Stimulated activated CD4-positive, alpha-beta T cell treated with anti-CD3 and anti-CD28 coated beads, Interleukin-1b, Interleukin-23, amount 100 ng/mL, for 4 hours (primary cell): ENCODE measurements around the gene CMC2.

Source experiments
- DNase-seq, 2 donors: peaks; one replicate each; pipeline ENCODE4 v3.0.0-alpha.2; 2020; ENCODE audit warnings: low read depth in 2 of 2

Gene CMC2

DNA sequence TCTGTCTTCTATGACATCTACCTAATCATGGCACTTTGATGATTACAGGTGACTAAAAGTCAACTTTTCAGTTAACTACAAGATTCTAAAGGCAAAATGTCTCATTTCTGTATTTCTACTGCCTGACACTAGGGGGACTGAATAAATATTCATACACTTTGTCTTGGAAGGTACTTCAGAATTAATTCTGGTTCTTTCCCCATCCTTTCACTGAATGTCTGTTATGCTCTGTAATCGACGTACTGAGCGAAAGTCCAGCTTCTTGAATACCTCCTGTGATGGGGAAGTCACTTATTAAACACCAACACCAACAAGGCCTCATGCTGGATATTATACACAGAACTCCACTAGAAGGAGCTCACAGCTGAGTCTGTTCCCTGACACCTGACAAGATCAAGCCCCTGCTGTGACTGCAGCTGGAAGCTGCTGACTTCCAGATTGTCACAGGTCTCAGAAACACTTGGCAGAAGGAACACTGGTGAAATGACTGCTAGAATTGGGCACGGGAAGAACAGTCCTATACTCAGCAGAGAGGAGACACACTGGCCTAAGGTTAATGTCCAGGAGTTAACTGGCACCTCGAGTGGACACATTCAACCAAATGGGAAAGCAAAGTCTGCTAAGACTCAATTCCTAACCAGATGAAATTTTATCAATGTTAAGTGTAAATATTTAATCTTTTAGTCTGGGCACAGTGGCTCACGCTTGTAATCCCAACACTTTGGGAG lies 31.9 kb downstream of the CMC2 start:
- DNase-seq, result no peak

DNA sequence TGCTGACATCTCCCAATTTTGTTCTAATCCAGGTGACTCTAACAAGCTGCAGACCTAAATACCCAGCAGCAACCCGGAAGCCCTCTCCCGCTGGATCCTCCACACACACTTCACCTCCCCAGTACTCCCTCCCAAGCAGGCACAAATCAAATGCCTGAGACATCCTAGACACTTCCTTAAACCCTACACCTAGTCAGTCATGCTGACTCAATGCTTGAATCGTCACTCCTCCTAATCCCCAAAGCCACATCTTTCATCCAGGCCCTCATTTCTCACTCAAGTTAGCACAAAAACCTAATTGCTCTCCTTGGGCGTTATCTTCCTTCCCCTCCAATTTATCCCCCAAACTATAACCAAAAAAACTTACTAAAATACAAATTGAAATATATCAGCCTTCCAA lies 32.7 kb downstream of the CMC2 start:
- DNase-seq, result no peak

DNA sequence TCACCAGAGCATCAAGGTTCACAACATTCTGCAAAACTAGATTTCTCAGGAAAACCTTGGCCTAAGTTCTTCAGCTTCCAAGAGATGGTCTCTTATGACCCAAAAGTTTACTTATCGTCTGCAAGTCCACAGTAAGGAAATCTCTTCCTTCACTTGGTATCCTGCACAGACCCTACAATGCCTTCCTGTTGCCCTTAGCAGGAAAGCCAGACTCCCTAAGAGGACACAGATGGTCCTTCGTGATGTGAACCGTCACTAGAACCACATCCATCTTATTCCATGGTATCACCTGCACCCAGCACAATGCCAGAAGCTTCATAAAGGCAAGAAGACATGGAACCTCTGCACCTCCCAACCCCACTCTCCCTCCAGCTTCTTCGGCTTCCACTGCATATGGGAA lies 34.1 kb downstream of the CMC2 start:
- DNase-seq, result no peak

DNA sequence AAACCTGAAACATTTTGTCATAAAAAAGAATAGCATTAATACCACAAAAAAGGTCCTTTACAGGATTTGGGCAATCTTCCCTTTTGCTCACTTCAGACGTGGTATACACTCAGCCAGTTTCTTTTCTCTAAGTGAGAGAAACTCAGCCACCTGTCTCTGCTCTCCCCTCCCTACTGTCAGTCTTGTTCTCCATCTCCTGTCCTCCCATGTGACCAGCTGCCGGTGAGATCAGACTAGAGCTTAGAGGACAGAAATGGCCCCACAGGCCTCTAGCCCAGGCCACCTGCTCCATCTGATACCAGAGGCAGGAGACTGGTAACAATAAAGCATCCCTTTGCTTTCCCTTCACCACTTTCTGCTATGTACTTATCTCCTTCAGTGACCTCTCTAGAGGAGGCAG lies 34.9 kb downstream of the CMC2 start:
- no peak for DNase-seq

DNA sequence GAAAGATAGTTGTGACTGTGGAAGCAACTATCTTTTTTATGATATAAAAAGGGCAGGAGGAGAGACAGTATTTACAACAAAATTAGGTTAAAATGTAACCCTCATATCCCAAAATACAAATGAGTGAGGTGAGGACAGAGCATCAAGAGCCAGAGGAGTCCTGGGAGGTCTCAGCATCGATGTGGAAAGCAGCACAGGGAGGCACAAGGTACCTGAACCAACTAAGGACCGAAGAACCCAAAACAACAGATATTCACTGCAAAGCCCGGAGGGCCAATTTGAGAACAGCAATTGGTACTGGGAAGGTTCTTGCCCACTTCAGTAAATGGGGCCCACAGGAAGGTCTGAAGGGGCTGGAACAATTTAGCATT lies 37.6 kb downstream of the CMC2 start:
- DNase-seq, result no peak

DNA sequence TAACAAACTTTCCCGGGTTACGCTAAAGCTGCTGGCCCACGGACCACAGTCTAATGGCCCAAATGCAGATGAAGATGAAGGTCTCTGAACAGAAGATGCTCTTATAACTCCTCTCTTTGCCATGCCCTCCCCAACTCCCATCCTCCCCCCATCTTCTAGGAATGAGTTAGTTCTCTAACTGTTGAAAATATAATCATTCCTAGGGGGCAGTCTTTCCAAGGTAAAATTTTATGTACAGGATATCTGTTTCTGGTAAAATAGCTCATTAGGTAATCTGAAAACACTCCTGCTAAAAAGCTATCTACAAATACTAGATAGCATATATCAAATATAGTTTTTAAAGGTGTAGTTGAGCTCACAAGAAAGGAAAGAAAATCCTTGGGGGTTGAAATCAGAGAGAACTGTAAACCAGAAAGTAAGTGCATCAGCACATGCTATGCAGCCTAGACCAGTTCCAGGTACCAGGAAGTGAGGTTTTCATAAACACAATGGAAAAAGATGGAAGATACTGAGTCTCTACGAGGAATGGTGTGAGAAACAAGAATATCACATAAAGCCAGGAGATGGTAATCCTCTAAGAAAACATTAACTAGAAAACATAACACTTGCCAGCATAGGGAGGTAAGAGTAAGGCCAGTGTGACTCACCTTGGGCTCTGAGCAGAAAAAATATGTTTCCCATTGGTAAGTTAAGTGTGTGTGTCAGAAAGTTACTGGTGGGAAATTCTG lies 38.1 kb downstream of the CMC2 start:
- no peak for DNase-seq

DNA sequence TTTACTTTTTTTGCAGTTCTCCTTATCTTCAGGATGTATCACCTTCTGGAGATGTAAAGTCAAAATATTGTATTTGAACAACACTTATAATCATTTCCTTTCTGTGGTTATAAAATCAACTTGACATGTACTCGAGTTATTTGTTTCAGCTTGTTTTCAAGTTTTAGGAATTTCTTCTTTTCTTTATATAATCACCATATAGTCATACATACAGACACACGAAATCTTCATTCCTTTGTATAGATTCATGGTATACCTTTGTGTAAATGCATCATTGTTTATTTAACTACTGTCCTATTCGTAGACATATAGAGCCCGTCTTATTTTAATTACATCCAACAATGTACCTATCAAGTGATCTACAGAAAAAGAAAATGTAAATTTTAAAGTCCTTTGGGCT lies 40.1 kb downstream of the CMC2 start:
- no peak for DNase-seq

DNA sequence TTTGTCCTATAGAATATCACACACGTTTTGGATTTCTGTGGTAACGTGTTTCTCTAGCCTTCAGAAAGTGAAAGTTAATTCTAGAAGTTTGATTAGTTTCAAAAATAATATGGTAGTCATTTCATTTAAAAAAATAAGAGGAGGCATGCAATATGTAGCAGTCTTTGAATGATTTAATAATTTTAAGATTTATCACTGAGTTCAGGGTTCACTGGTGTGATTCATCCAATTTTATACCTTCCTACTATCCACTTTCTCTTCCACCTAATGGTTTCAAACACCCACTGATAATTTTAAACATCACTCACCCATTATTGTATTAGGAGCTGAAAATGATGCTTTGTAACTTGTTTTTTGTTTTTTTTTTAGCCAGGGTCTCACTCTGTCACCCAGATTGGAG lies 42.3 kb downstream of the CMC2 start:
- no peak for DNase-seq

DNA sequence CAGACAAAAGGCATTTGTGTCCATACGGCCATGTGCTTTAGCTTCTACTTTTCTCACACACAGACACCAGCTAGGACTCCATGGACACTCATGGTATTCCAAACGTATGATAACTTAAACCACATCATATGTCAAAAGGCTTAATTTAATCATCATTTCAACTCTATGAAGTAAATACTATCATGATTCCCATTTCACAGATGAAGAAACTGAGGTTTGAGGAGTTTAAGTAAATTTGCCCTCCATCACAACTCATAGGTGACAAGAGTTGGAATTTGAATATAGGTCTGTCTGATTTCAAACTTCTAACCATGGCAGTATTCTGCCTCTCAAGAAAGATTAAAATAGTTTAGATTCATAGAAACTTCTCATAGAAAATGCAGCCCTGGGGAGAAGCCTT lies 43.8 kb downstream of the CMC2 start:
- DNase-seq, result no peak

DNA sequence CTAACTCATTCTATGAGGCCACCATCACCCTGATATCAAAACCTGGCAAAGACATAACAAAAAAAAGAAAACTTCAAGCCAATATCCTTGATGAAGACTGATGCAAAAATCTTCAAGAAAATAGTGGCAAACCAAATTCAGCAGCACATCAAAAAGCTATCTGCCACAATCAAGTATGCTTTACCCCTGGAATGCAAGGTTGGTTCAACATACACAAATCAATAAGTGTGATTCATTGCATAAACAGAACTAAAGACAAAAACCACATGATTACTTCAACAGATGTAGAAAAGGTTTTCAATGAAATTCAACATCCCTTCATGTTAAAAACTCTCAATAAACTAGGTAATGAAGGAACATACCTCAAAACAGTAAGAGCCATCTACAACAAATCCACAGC lies 48.4 kb downstream of the CMC2 start:
- no peak for DNase-seq

DNA sequence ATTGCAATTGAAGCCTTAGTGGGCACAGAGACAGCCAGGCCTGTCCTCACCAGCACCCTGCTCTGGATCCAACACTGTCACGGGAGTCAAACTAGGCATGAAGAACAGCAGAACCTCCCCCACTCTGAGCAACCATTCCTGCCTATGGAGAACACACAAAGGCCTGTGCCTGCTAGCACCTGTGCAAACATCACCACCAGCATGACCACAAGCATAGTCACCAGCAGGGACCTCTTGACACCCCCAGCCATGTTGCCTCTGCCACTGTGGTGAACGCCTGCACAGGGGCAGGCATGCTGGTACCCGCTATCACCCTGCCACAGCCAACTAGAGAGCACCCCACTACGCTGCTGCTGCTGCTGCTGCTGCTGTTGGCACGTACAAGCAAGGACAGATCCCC lies 51.7 kb downstream of the CMC2 start:
- no peak for DNase-seq

DNA sequence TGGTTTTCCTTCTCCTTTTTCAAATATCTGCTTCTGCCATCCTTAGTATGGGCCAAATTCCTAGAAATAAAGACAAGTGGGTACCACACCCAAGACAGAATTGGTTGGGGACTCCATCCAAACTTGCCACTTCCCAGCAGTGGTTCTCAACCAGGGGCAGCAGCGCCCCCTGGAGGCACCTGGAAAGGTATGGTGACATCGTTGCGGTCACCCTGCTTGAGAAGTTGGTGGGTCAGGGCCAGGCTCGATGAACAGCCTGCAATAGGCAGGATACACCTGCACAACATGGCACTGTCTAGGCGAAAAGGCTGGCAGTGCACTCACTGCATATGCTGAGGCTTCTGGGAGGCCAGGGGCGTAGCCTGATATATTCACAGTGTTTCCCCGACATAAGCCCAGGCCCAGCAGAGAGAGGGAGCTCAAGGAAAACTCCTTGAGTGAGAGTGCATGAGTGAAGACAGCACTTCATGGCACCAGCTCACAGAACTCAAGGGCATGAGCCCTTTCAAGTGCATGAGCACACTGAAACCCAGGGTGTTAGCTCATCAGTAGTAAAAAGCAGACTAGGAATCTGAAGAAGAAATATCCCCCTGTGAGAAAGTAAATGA lies 57.7 kb downstream of the CMC2 start:
- peak in 1 of 2 donors; percentile 10 for DNase-seq

DNA sequence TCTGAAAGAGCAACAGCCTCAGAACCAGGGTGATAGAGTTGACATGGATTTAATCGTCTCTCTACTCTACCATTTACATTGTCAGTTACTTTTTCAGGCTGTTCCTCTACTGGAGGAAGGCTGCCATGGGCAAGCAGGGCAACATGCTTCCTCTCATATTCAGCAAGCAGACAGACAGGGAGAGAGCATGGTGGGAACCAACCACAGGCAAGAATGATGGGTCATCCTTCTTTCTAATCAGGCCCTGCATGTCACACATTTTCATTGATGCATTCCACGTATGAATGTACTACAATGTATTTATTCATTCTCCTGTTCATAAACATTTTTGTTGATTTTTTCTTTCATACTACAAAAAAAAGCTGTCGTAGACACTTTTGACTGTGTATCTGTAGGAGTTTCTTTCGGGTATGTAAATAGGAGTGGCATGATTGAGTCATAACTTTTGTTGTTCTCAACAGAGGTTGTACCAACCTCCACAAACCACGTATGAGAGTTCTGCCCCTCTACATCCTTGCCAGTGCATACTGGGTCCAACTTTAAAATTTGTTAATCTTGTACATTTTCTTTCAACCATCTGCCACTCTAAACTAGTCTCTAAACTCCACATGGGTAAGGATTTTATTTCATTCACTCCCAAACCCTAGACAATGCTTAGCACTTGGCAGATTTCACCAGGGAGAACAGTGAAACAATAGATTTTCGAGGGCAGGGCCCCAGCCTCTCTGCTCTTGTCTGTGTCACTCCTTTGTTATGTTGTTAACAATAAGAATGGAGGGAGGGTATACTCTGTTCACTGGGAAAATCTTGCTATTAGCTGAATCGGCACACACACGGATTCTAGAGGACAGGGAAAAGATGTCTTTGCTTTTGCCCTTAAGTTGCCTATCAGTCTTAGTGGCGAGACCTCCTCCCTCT lies 58.7 kb downstream of the CMC2 start:
- DNase-seq, result no peak

DNA sequence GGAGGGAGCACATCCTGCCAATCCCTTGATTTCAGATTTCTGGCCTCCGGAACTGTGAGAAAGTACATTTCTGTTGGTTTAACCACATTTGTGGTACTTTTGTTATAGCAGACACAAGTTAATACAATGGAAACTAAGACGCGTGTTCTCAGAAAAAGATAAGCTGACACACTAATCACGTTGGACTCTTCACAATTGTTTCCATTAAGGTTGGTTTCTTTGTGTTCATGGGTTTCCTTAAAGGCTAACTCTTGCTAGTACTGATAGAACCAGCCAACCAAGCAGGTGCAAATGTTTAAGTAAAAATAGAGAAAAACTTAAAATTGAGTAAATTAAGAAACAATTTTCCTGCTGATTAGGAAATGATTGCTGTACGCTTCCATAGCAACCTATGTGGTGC lies 59.4 kb downstream of the CMC2 start:
- no peak for DNase-seq

DNA sequence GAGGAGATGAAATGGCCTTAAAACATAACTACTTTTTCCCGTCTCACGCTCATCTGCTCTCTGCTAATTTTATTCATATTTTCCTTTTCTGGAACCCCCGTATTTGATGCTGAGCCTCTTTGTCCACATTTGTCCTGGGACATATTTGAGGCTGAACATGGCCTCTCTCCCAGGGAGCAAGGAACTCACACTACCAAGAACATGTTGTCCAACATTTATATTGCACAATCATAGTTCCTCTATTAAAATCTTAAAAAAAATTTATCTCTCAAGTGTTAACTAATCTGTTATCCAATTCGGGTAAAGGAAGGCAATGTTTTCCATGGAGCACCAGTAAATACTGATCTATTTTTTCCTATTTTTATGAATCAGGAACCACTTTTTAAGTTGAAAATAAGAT lies 60.2 kb downstream of the CMC2 start:
- DNase-seq, result no peak

DNA sequence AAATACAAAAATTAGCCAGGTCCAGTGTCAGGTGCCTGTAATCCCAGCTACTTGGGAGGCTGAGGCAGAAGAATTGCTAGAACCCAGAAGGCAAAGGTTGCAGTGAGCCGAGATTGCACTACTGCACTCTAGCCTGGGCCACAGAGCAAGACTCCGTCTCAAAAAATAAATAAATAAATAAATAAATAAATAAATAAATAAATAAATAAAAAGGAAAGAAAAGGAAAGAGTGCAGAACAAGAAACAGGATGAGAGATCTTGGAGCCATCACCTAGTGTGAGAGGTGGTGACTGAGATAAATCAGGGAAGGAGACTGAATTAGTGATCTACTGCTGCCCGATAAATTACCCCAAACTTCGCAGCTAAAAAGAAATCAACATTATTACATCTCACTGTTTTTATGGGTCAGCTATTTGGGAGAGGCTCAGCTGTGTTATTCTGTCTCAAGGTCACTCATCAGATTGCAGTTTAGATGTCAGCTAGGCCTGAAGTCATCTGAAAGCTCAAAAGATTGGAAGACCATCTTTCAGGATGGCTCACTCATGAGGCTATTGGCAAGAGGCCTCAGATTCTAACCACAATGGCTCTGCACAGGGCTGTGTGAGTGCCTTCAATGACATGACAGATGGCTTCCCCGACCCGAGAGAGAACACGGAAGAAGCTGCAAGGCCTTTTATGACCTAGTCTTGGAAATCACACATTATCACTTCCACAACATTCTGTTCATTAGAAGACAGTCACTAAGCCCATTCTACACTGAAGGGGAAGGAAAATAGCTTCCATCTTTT lies 66.4 kb downstream of the CMC2 start:
- DNase-seq, result no peak

DNA sequence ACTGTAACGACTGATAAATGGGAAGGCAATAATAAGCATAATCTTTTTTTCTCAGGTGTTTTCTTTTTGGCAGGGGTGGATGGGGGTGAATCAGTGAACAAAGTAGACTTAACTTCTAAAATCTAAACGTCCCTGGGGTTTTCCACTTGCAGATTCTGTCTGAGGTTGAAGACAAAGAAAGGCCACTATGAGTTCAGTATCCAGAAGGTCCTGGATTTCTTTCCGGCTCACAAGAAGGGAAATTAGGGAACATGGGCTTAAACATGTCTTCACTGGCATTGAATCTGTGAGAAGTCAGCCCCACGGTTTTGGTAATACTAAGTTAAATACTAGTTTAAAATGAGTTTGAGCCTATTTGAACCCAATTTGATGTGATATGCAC lies 67.8 kb downstream of the CMC2 start:
- DNase-seq, result no peak

DNA sequence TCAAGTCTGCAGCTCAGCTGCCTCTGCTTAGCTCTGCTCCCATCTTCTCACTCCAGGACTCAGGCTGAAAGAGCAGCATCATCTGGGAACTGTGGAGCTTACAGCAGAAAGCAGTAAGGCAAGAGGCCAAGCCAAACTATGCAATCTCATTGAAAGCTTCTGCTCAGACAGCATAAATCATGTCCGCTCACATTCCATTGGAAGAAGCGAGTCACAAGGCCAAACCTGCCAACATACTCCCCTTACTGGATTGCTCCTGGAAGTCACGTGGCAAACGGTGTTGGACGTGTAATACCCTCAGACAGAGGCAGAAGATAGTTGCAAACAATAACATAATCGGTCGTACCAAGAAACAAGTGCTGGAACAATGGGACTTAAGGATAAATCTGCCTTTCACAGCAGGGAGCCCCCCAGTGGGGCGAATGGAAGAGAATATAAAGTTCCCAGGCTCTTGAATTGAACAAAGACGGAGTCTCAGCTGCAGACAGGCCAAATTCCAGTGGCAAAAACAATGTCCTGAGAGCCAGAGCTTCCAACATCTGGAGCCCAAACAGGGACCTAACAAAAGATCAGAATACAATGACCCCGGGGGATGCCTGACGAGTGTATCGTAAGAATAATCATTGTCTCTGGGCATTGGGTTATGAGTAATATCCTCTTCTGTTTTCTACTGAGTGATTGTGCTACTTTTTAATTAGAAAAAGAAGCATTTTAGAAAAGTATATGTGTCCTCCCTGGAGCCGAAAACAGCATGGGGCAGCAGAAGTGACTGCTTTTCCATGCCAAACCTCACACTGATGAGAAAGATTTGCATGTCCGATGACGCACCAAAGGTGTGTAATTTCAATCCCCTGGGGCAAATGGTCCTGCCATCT lies 68.4 kb downstream of the CMC2 start:
- DNase-seq, result no peak

DNA sequence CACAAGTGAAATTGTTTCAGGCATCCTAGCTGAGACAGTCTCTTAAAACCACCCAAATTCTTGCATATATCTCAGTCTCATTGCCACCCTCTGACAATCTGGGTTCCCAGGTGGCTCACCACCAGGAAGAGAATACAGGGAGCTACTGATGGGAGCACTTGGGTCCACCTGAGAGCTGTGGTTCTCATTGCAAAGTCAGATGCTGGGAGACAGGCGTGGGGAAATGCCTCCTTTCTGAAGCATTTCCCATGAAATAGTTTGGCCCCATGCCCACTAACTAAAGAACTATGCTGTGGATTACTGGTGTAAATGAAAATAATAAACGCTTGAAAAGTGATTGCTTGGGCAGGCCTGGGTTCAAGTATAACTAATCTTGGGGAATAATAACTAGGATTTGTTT lies 70.3 kb downstream of the CMC2 start:
- DNase-seq, result no peak

DNA sequence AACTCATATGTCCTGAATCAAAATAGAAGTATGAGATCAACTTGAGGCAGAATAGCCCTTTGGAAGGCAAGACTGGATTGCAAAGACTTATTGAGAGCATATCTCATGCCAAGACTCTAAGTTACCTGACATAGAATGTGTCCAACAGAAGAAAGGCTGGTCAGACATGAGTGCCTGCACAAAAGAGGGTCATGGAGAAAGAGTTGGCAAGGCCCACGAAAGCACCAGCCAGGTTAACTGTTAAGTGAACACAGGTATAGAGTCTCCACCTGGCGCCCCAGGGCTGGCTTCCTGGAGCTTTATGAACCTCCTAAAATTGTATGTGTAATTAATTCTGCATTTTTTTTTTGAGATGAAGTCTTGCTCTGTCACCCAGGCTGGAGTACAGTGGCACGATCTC lies 71.0 kb downstream of the CMC2 start:
- no peak for DNase-seq

DNA sequence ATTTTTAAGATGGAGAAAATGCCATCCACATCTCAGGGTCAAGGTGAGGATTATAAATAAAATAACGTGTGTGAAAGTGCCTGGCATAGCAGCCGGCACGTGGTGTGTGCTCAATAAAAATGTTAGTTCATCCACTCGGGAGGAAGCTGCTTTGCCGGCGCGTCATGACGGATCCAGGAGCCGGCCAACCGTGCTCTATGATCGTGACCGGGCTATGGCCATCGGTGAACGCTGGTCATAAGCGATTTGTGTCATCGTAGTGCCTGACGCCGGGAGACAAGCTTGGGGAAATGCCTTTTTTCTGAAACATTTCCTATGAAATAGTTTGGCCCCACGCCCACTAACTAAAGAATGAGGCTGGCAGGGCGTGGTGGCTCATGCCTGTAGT lies 74.0 kb downstream of the CMC2 start:
- no peak for DNase-seq
